Muscle of leg (tissue), 11 donors: ENCODE data around the gene TXN. TPM values are rescaled to one million over a fixed set of nuclear protein-coding genes. Genes with fewer than 3 reads are reported as not detected.
"Not testable (repeated sequence)": the region's sequence is repeated elsewhere in the genome, so short reads cannot be mapped to it uniquely, and the experiment has no call there.

Source experiments
- DNase-seq: peaks from one replicate; pipeline ENCODE4 v3.0.0; 2013
- H3K27ac ChIP-seq: one replicate; pipeline ENCODE4 v1.5.1; 2013; ENCODE audit warnings: mild to moderate bottlenecking, low read length, control low read depth
- H3K27me3 ChIP-seq: one replicate; pipeline ENCODE4 v1.6.1; 2013; ENCODE audit warnings: low read length; ENCODE audit not compliant: control insufficient read depth, insufficient read depth
- H3K36me3 ChIP-seq: one replicate; pipeline ENCODE4 v1.6.1; 2013; ENCODE audit warnings: low read length; ENCODE audit not compliant: control insufficient read depth, insufficient read depth
- H3K4me1 ChIP-seq: one replicate; pipeline ENCODE4 v1.6.1; 2013; ENCODE audit warnings: low read length; ENCODE audit not compliant: control insufficient read depth, insufficient read depth
- H3K4me3 ChIP-seq: one replicate; pipeline ENCODE4 v1.5.1; 2013; ENCODE audit warnings: low read length, control low read depth
- H3K9me3 ChIP-seq: replicated peaks from 2 replicates; pipeline ENCODE4 v1.6.1; 2013; ENCODE audit warnings: low read depth, low read length; ENCODE audit not compliant: control insufficient read depth
- WGBS: methylation state at CpG from one replicate; pipeline ENCODE4 v1.1.5; 2013; ENCODE audit warnings: missing lambda C conversion rate; ENCODE audit not compliant: insufficient coverage; 5-methylcytosine and 5-hydroxymethylcytosine counted together
- polyA plus RNA-seq, 8 donors: library from polyadenylated mRNA; unstranded; fragments of 120-200 nt; gene quantifications; one replicate each; pipeline versions ENCODE4 v1.2.1 to v1.2.3, GENCODE V29; 2013; ENCODE audit warnings: inconsistent platforms in 1 of 8, low replicate concordance in 1 of 8; ENCODE audit not compliant: insufficient read length in 8 of 8, insufficient read depth in 1 of 8
- total RNA-seq: library from RNA; stranded (reverse); fragments of 120-200 nt; gene quantifications from one replicate; pipeline ENCODE4 v1.2.4, GENCODE V29; 2013

TXN gene
- total and polyA plus RNA-seq, 9 donors = 67.3 to 110 (median 83.5) TPM

DNA sequence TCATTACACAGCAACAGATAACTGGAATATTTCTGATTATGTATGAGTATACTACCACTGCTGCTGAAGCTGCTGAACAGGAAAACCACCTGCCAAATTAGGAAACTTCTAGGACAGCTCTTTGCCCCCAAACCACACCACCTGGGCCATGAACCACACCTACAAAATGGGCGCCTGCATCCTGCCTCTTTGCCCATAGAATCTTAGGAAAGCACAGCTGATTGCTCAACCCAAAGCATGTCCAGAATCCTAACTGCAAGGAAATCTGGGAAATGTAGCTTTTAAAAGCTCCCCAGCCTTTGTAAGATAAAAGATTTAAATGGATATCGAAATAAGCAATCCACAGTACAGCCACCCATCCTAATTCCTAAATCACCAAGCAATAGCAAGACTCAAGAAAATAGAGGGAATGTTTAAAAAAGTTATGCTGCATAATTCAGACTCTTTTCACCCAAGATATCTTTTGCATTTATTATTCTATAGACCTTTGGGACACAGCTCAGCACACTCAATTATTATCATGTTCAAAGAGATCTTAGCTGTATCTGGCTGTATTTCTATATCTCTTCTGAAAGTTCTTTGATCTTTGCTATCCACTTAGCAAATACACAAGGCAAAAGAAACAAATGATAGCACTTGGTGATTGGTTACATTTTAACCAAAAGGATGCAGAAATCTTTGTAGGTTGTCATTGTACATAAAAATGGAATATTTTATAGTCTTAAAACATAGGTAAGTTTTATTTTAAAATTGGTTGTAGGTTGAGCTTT is 41.5 kb downstream of the TXN start:
- no CpG with 5 or more reads among the region's 2 CpGs for WGBS
- no peak for DNase-seq
- H3K9me3 ChIP-seq = peaks cover 3% of the 10 kb centered on the region
- no peak overlapping the region for H3K27ac ChIP-seq
- H3K36me3 ChIP-seq = no peaks in the 10 kb centered on the region
- no peak overlapping the region for H3K4me3 ChIP-seq
- H3K27me3 ChIP-seq = no peaks in the 10 kb centered on the region
- H3K4me1 ChIP-seq = no peaks in the 10 kb centered on the region

DNA sequence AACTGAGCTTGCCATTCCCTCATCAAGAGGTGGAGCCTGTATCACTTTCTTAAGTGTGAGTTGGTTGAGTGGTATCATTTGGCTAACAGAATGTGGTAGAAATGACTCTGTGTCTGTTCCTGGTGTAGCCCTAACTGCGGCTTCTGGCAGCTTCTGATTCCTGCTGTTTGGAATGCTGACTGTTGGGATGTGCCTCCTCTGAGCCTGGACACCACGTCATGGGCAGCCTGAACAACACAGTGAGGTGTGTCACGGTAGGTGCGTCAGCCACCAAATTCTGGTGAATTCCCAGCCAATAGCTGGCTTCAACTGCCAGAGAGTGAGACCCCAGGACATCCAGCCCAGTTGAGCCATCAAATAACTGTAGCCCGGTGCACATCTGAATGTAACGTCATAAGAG is 42.2 kb downstream of the TXN start:
- H3K36me3 ChIP-seq = no peaks in the 10 kb centered on the region
- no peak overlapping the region for H3K4me3 ChIP-seq
- WGBS = 76% methylated on average over 3 of the region's 6 CpGs
- peaks cover 3% of the 10 kb centered on the region for H3K9me3 ChIP-seq
- no peak for DNase-seq
- no peaks in the 10 kb centered on the region for H3K4me1 ChIP-seq
- no peaks in the 10 kb centered on the region for H3K27me3 ChIP-seq
- no peak overlapping the region for H3K27ac ChIP-seq

DNA sequence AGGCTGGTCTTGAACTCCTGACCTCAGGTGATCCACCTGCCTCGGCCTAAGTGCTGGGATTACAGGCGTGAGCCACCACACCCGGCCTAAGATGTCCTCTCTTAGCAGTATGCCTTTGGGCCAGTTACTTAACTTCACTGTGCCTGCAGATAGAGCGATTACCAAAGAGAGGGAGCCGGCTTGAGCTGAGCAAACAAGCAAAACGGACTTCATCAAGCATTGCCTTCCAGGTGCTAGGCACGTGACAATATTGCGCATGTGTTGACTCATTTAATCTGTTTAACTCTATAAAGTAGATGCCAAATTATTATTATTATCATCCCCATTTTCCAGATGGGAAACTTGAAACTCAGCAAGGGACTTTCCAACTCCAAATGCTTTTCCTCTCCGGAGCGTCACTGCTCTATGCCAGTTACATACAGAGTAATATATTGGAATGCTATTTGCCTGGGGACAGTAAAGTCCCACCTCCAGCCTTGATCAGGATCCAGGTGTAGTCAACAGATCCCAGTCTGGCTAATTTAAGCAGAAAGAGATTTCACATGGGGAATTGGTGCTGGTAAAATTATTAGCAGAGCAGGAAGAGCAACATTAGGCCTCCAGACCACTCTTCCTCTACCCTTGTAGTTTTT is 42.8 kb downstream of the TXN start:
- Histone ChIP-seq H3K9me3 (peaks cover 3% of the 10 kb centered on the region), H3K27me3 (no peaks in the 10 kb centered on the region), H3K36me3 (no peaks in the 10 kb centered on the region), H3K4me3 (no peak overlapping the region), H3K27ac (no peak overlapping the region), H3K4me1 (no peaks in the 10 kb centered on the region)
- DNase-seq = no peak
- 86% methylated on average over 4 of the region's 10 CpGs for WGBS

DNA sequence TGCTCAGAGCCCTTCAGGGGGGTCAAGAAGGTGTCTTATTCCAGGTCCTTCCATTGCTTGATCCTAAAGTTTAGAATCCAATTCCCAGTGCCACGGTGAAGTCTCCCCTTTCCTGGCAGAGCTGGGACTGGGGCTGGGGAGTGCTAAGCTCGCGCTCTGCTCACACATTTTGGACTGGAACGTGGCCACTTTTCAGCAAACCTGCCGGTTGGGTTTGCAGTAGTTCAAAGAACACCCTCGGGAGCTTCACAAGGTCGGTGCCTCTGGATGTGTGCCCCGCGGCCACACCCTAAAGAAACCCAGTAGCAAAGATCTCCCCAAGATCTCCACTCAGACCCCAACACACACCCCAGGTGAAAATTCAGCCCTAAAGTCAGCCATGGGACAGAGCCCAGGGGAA is 48.3 kb downstream of the TXN start, which contains the start of gene C9orf152:
TSS of gene C9orf152 (minus strand) at position 129 of the 400 bp plus-strand sequence. CDS start 580 bp downstream, outside the sequence.
- Histone ChIP-seq H3K9me3 (peaks cover 3% of the 10 kb centered on the region), H3K27me3 (no peaks in the 10 kb centered on the region), H3K4me1 (peaks cover 8% of the 10 kb centered on the region), H3K4me3 (no peak within 1 kb of the TSS), H3K36me3 (no peaks in the 10 kb centered on the region), H3K27ac (no peak within 1 kb of the TSS)
- no peak for DNase-seq
- WGBS = 74% methylated on average over 7 of the region's 9 CpGs

DNA sequence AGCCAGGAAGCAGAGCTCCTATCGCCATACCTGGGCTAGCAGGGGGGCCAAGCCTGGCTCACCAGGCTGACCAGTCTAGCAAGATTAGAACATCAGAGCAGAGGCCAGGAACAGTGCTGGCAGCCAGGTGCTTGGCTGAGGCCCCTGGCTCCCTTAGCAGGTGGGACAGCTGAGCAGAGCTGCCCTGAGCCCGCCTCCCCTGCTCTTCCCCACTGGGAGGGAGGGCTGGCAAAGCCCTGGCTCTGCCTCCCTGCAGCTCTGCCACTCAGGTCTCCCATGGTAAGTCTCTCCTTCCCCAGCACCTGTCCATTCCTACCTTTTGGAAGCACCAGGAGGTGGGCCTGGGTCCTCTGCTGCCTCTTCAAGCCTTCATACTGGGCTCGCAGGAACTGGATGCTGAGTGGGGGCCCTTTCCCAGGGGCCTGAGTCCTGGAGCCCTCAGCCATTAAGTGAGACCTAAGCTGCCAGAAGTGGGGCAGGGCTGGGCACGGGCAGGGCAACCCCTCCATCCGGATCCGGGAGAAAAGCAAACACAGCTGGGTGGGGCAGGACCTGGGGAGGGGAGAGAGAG is 49.2 kb downstream of the TXN start:
- Histone ChIP-seq H3K4me3 (no peak overlapping the region), H3K27ac (no peak overlapping the region), H3K27me3 (no peaks in the 10 kb centered on the region), H3K36me3 (no peaks in the 10 kb centered on the region), H3K4me1 (peaks cover 8% of the 10 kb centered on the region), H3K9me3 (peaks cover 3% of the 10 kb centered on the region)
- no peak for DNase-seq
- WGBS = 55% methylated on average over 6 of the region's 6 CpGs

DNA sequence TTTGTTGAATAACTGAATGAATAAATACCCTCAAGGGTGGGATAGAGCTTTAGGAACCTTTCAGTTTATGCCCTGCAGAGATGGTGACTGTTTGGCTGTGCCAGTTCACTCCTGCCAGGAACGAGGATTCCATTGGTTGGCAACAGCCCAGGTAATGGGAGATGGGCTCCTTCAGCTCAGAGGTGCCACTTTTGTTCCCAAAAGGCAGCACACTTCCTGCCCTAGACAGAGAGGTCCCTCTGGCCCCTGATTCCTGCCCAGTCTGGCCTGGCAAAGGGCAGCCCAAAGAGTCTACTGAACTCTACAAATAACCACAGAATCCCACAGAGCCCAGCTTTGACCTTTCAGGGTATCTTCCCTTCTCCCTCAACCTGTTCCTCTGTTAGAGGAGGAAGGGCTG is 49.9 kb downstream of the TXN start:
- Histone ChIP-seq H3K36me3 (no peaks in the 10 kb centered on the region), H3K27ac (no peak overlapping the region), H3K4me1 (peaks cover 8% of the 10 kb centered on the region), H3K4me3 (no peak overlapping the region), H3K9me3 (no peaks in the 10 kb centered on the region), H3K27me3 (no peaks in the 10 kb centered on the region)
- WGBS = 71% methylated on average over 1 of the region's 1 CpG
- DNase-seq = no peak

DNA sequence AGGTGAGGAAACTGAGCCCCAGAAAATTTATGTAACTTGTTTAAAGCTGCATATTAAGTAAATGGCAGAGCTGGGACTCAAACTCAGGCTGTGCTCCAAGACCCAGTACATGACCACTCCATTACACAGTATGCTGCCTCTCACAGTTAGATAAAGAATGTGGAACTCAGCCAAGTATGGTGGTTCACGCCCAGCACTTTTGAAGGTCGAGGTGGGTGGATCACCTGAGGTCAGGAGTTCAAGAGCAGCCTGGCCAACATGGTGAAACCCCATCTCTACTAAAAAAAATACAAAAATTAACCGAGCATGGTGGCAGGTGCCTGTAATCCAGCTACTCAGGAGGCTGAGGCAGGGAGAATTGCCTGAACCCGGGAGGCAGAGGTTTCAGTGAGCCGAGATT is 50.7 kb downstream of the TXN start:
- not testable (repeated sequence) for H3K9me3 ChIP-seq, H3K27ac ChIP-seq, H3K4me1 ChIP-seq, H3K27me3 ChIP-seq, H3K4me3 ChIP-seq, H3K36me3 ChIP-seq, DNase-seq
- WGBS = 92% methylated on average over 2 of the region's 5 CpGs

DNA sequence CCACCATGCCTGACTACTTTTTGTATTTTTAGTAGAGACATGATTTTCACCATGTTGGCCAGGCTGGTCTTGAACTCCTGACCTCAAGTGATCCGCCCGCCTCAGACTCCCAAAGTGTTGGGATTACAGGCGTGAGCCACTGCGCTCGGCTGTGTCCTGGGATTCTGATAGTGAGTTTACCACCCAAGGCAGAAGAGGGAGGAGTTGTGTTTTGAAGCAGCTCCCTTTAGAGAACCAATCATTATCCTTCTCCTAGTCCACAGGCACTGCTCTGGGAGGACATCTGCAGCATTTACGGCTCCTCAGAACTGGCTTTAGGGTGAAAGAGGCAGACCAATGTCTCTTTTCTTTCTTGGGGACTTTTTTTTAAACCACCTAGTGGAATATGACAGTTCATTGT is 54.1 kb downstream of the TXN start:
- Histone ChIP-seq H3K9me3 (no peaks in the 10 kb centered on the region), H3K36me3 (no peaks in the 10 kb centered on the region), H3K4me3 (no peak overlapping the region), H3K4me1 (peaks cover 3% of the 10 kb centered on the region), H3K27me3 (no peaks in the 10 kb centered on the region), H3K27ac (no peak overlapping the region)
- no peak for DNase-seq
- 63% methylated on average over 3 of the region's 6 CpGs for WGBS

DNA sequence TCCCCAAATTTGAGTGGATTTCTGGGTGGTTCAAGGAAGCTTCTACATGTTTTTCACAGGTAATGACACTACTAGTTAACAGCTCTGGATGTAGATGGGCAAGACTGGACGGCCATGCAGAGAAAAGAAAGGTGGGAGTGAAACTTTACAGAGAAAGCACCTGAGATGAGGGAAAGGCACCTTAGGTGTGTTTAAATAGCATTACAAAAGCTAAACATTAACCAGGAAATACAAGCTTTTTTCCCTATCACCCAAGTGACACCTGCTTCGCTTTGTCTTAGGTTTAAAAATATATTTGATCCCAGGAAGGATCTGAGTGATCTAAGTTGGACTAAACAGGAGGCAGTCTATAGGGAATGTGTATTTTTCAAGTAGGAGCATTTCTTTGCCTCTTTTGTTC is 56.7 kb downstream of the TXN start:
- no peak for DNase-seq
- no peaks in the 10 kb centered on the region for H3K36me3 ChIP-seq
- H3K9me3 ChIP-seq = no peaks in the 10 kb centered on the region
- no peak overlapping the region for H3K27ac ChIP-seq
- no peak overlapping the region for H3K4me3 ChIP-seq
- no CpG with 5 or more reads among the region's 2 CpGs for WGBS
- no peaks in the 10 kb centered on the region for H3K4me1 ChIP-seq
- no peaks in the 10 kb centered on the region for H3K27me3 ChIP-seq

DNA sequence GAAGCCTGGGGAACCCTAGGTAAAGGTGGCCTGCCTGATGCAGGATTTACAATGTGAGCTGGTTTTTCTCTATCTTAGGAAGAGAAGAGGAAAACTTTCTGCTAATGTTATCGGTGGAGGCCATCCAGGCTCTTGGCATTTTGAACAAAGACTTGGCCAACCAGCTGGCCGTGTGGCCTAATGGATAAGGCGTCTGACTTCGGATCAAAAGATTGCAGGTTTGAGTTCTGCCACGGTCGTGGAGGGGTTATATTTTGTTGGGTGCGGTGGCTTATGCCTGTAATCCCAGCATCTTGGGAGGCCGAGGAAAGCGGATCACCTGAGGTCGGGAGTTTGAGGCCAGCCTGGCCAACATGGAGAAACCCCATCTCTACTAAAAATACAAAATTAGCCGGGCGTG is 58.0 kb downstream of the TXN start:
- Histone ChIP-seq H3K4me1 (peaks cover 2% of the 10 kb centered on the region), H3K27ac (no peak overlapping the region), H3K9me3 (no peaks in the 10 kb centered on the region), H3K27me3 (no peaks in the 10 kb centered on the region), H3K36me3 (no peaks in the 10 kb centered on the region), H3K4me3 (no peak overlapping the region)
- WGBS = 85% methylated on average over 4 of the region's 12 CpGs
- no peak for DNase-seq
